Mammary epithelial cell (primary cell): ENCODE measurements around the gene TMEM184A.

ENCODE experiments used
- CTCF ChIP-seq, 2 donors: IDR thresholded peaks in 1 of 2; conservative IDR thresholded peaks in 1 of 2; 2 replicates each; pipeline ENCODE4 v1.5.1; 2011 to 2012; ENCODE audit warnings: inconsistent platforms in 2 of 2, low read length in 2 of 2, mild to moderate bottlenecking in 2 of 2, control low read depth in 1 of 2, low read depth in 1 of 2; ENCODE audit not compliant: insufficient read depth in 1 of 2; ENCODE audit errors: extremely low read depth in 1 of 2
- EZH2 ChIP-seq: IDR thresholded peaks from 2 replicates; pipeline ENCODE4 v1.6.1; 2012; ENCODE audit warnings: low read length, inconsistent platforms, borderline replicate concordance

GRCh38 chr7:1588978-1589377 lies 33.0 kb upstream of the TMEM184A start:
- TF ChIP-seq CTCF (conservative IDR thresholded peaks at IDR 0.05 in 1 of 2, IDR thresholded peaks at IDR 0.05 in 1 of 2; ENCODE audit: extremely low read depth in 1 of 2, insufficient read depth in 1 of 2, low read depth in 1 of 2, low read length in 2 of 2) (no peak), EZH2 (no peak)
